Activated naive CD8-positive, alpha-beta T cell treated with anti-CD3 and anti-CD28 coated beads, Interleukin-2, amount 50 U/mL, for 24 hours (primary cell): ENCODE measurements around the gene SLC25A25.
A peak's percentile ranks its signal among the peaks of the same experiment; 100 is the strongest.

Experiments
- ATAC-seq: fragments of 150-1000 bp; cut with Tn5 transposase; one replicate; pipeline ENCODE4 v1.10.0; 2021
- DNase-seq: peaks from one replicate; pipeline ENCODE4 v3.0.0; 2021
- H3K27ac Mint-ChIP-seq: one replicate; pipeline ENCODE4 v1.8.0; 2021; ENCODE audit warnings: mild to moderate bottlenecking, mixed read lengths
- H3K27me3 Mint-ChIP-seq: one replicate; pipeline ENCODE4 v1.8.0; 2021; ENCODE audit warnings: mixed read lengths
- H3K36me3 Mint-ChIP-seq: one replicate; pipeline ENCODE4 v1.8.0; 2021; ENCODE audit warnings: low read depth, mixed read lengths
- H3K4me1 Mint-ChIP-seq: one replicate; pipeline ENCODE4 v1.8.0; 2021; ENCODE audit warnings: mixed read lengths
- H3K4me3 Mint-ChIP-seq: one replicate; pipeline ENCODE4 v1.8.0; 2021; ENCODE audit warnings: mild to moderate bottlenecking, moderate library complexity, mixed read lengths
- H3K9me3 Mint-ChIP-seq: one replicate; pipeline ENCODE4 v1.8.0; 2021; ENCODE audit warnings: mixed read lengths

SLC25A25 gene

GRCh38 chr9:128115187-128116103 is 47.4 kb downstream of the SLC25A25 start:
- Mint-ChIP-seq H3K9me3 (no peaks in the 10 kb centered on the region), H3K27ac (peak overlapping the region; percentile 51), H3K36me3 (peaks cover 6% of the 10 kb centered on the region), H3K4me3 (no peak overlapping the region), H3K27me3 (no peaks in the 10 kb centered on the region), H3K4me1 (peaks cover 19% of the 10 kb centered on the region)
- ATAC-seq (peak; percentile 64), DNase-seq (peak; percentile 47)

GRCh38 chr9:128116104-128117083 is 48.4 kb downstream of the SLC25A25 start:
- no peak for ATAC-seq
- Mint-ChIP-seq H3K4me3 (no peak overlapping the region), H3K4me1 (peaks cover 19% of the 10 kb centered on the region), H3K27me3 (no peaks in the 10 kb centered on the region), H3K27ac (peak overlapping the region; percentile 51), H3K9me3 (no peaks in the 10 kb centered on the region), H3K36me3 (peaks cover 6% of the 10 kb centered on the region)
- DNase-seq: no peak

GRCh38 chr9:128117613-128118471 is 49.8 kb downstream of the SLC25A25 start:
- peak overlapping the region; percentile 30 for H3K27ac Mint-ChIP-seq
- peaks cover 19% of the 10 kb centered on the region for H3K4me1 Mint-ChIP-seq
- no peak overlapping the region for H3K4me3 Mint-ChIP-seq

GRCh38 chr9:128118472-128118857 is 50.4 kb downstream of the SLC25A25 start:
- Mint-ChIP-seq H3K27me3 (no peaks in the 10 kb centered on the region), H3K36me3 (peaks cover 4% of the 10 kb centered on the region), H3K4me3 (no peak overlapping the region), H3K4me1 (peaks cover 19% of the 10 kb centered on the region), H3K27ac (no peak overlapping the region), H3K9me3 (no peaks in the 10 kb centered on the region)
- DNase-seq (no peak), ATAC-seq (no peak)

More at GRCh38 chr9:128117613-128118471, 49.8 kb downstream of the SLC25A25 start:
- Mint-ChIP-seq H3K27me3 (no peaks in the 10 kb centered on the region), H3K36me3 (peaks cover 6% of the 10 kb centered on the region), H3K9me3 (no peaks in the 10 kb centered on the region)
- ATAC-seq: peak; percentile 75
- DNase-seq: peak; percentile 99

- no peak for ATAC-seq
- peaks cover 19% of the 10 kb centered on the region for H3K4me1 Mint-ChIP-seq
Measured at GRCh38 chr9:128118971-128119665, 51.1 kb downstream of the SLC25A25 start.

GRCh38 chr9:128120061-128120740 is 52.2 kb downstream of the SLC25A25 start:
- DNase-seq: no peak
- no peak overlapping the region for H3K27ac Mint-ChIP-seq
- no peak overlapping the region for H3K4me3 Mint-ChIP-seq
- H3K9me3 Mint-ChIP-seq: no peaks in the 10 kb centered on the region
- peaks cover 3% of the 10 kb centered on the region for H3K36me3 Mint-ChIP-seq
- H3K27me3 Mint-ChIP-seq: no peaks in the 10 kb centered on the region
- H3K4me1 Mint-ChIP-seq: peaks cover 23% of the 10 kb centered on the region
- ATAC-seq: no peak

More at GRCh38 chr9:128118971-128119665, 51.1 kb downstream of the SLC25A25 start:
- DNase-seq: no peak
- H3K4me3 Mint-ChIP-seq: no peak overlapping the region
- no peaks in the 10 kb centered on the region for H3K27me3 Mint-ChIP-seq
- no peaks in the 10 kb centered on the region for H3K9me3 Mint-ChIP-seq
- H3K36me3 Mint-ChIP-seq: no peaks in the 10 kb centered on the region
- H3K27ac Mint-ChIP-seq: no peak overlapping the region

GRCh38 chr9:128120741-128121465 is 52.9 kb downstream of the SLC25A25 start:
- Mint-ChIP-seq H3K27me3 (no peaks in the 10 kb centered on the region), H3K36me3 (peaks cover 3% of the 10 kb centered on the region), H3K4me3 (no peak overlapping the region), H3K9me3 (no peaks in the 10 kb centered on the region), H3K4me1 (peaks cover 24% of the 10 kb centered on the region), H3K27ac (no peak overlapping the region)
- DNase-seq (no peak), ATAC-seq (no peak)

GRCh38 chr9:128121466-128121810 is 53.4 kb downstream of the SLC25A25 start:
- Mint-ChIP-seq H3K4me3 (no peak overlapping the region), H3K27ac (no peak overlapping the region), H3K36me3 (peaks cover 6% of the 10 kb centered on the region), H3K9me3 (no peaks in the 10 kb centered on the region), H3K27me3 (no peaks in the 10 kb centered on the region), H3K4me1 (peaks cover 24% of the 10 kb centered on the region)
- no peak for ATAC-seq
- no peak for DNase-seq

GRCh38 chr9:128121924-128122808 is 54.1 kb downstream of the SLC25A25 start:
- ATAC-seq (no peak), DNase-seq (no peak)
- no peak overlapping the region for H3K4me3 Mint-ChIP-seq
- H3K27ac Mint-ChIP-seq: no peak overlapping the region
- H3K4me1 Mint-ChIP-seq: peaks cover 23% of the 10 kb centered on the region
- no peaks in the 10 kb centered on the region for H3K9me3 Mint-ChIP-seq
- peaks cover 6% of the 10 kb centered on the region for H3K36me3 Mint-ChIP-seq
- H3K27me3 Mint-ChIP-seq: no peaks in the 10 kb centered on the region

GRCh38 chr9:128122809-128123175 is 54.8 kb downstream of the SLC25A25 start:
- H3K27ac Mint-ChIP-seq: no peak overlapping the region
- no peaks in the 10 kb centered on the region for H3K27me3 Mint-ChIP-seq
- peaks cover 6% of the 10 kb centered on the region for H3K36me3 Mint-ChIP-seq
- peaks cover 18% of the 10 kb centered on the region for H3K4me1 Mint-ChIP-seq
- ATAC-seq (no peak), DNase-seq (no peak)
- no peak overlapping the region for H3K4me3 Mint-ChIP-seq
- no peaks in the 10 kb centered on the region for H3K9me3 Mint-ChIP-seq

GRCh38 chr9:128123451-128124080 is 55.5 kb downstream of the SLC25A25 start:
- Mint-ChIP-seq H3K36me3 (peaks cover 6% of the 10 kb centered on the region), H3K27ac (no peak overlapping the region), H3K4me1 (peaks cover 20% of the 10 kb centered on the region), H3K27me3 (no peaks in the 10 kb centered on the region), H3K9me3 (no peaks in the 10 kb centered on the region), H3K4me3 (no peak overlapping the region)
- ATAC-seq: no peak
- no peak for DNase-seq
